PC-3 (cell line): ENCODE data around the gene PLPP3.

Source experiments
- EZH2 ChIP-seq: fragments of 300-600 bp; sonication (generic); IDR thresholded peaks from one replicate; pipeline ENCODE4 v1.6.1; 2017; ENCODE audit warnings: antibody characterized with exemption, mild to moderate bottlenecking, low read length; ENCODE audit not compliant: unreplicated experiment
- EZH2phosphoT487 ChIP-seq: fragments of 300-600 bp; sonication (generic); IDR thresholded peaks from 2 replicates; pipeline ENCODE4 v1.6.1; 2018; ENCODE audit warnings: mild to moderate bottlenecking, antibody characterized with exemption, low read length, borderline replicate concordance
- TF ChIP-seq, protein P1 (sequence below): fragments of 300-600 bp; sonication (generic); conservative IDR thresholded peaks from 2 replicates; pipeline ENCODE4 v1.5.1; 2017; ENCODE audit warnings: antibody characterized with exemption, low read depth, mild to moderate bottlenecking, low read length

DNA sequence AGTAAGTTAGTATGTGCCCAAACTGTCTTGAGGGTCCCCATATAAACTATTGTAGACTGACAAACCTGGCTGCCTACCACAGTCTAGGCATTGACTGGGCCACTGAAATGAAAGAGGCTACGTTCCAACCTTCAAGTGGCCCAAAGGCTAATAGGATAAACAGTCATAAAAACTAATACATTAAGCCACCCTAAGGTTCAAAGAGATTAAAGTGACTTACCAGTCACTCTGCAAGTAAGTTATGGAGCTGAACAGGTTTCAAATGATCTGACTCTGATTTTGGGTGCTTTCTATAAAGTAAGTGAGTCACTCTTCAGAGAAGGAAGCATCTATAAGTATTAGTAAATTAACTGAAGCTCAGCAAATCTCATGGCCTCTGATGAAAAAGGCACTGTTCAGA, 38.0 kb downstream of the PLPP3 start:
- TF ChIP-seq, protein P1, sequence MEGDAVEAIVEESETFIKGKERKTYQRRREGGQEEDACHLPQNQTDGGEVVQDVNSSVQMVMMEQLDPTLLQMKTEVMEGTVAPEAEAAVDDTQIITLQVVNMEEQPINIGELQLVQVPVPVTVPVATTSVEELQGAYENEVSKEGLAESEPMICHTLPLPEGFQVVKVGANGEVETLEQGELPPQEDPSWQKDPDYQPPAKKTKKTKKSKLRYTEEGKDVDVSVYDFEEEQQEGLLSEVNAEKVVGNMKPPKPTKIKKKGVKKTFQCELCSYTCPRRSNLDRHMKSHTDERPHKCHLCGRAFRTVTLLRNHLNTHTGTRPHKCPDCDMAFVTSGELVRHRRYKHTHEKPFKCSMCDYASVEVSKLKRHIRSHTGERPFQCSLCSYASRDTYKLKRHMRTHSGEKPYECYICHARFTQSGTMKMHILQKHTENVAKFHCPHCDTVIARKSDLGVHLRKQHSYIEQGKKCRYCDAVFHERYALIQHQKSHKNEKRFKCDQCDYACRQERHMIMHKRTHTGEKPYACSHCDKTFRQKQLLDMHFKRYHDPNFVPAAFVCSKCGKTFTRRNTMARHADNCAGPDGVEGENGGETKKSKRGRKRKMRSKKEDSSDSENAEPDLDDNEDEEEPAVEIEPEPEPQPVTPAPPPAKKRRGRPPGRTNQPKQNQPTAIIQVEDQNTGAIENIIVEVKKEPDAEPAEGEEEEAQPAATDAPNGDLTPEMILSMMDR, result no peak
- TF ChIP-seq EZH2 (no peak), EZH2phosphoT487 (no peak)
